Measurements from ENCODE around the gene AFF4.

Gene AFF4

DNA sequence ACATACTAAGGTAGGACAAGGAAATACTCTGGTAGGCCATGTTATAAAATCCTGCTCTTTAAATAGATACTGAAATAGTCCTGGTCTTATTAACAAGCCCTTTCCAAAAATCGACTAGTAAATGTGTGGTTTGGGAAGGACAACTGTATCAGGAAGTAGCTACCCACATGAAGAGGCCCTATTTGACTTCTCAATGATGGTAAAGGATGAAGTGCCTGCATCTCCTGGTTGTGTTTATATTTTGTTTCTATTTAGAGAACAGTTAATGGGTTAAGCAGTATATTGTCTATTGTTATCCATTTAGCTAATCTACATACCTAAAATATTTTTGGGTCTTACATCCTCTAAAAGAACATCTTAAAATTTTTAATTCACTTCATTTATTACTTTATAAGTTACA is 109.6 kb downstream of the AFF4 start:
- no peak for DNase-seq

DNA sequence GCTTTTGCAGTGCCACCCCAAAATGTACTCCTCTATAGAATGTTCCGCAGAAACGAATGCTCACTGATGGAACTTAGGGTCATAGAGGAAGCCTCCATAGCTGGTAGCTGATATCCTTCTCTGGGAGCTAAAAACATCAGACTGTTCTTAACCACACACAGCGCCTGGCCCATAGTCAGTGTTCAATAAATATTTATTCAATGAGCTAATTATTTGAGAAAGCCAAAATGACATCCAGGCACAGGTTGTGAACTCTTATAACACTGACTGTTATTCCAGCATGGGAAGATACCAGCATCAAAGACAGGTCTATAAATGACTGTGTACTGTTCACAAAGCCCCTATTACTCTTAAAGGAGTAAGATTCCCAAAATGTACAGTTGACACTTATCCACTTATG is 110.1 kb downstream of the AFF4 start:
- no peak for DNase-seq

GRCh38 chr5:132850066-132850465 is 113.4 kb downstream of the AFF4 start:
- DNase-seq, result no peak

DNA sequence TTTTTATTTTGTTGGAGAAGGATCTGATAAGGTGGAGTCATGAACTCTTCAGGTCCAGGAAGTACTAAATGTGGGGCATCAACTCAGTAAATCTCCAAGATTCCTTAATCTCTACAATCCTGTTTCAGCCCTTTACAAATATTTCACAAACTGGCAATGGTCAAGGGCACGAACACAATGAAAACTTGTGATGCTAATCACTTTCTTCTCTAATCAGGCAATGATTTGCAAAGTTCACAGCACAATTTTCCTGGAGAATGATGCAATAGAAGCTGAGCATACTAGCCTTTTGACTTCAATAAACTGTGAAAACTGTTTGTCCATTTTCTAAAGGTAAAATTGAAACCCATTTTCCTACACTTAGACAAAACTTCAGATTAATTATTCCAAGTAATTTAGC is 114.1 kb downstream of the AFF4 start:
- DNase-seq, result no peak

- DNase-seq, result no peak
Observed at GRCh38 chr5:132848270-132848669, 115.2 kb downstream of the AFF4 start.

DNA sequence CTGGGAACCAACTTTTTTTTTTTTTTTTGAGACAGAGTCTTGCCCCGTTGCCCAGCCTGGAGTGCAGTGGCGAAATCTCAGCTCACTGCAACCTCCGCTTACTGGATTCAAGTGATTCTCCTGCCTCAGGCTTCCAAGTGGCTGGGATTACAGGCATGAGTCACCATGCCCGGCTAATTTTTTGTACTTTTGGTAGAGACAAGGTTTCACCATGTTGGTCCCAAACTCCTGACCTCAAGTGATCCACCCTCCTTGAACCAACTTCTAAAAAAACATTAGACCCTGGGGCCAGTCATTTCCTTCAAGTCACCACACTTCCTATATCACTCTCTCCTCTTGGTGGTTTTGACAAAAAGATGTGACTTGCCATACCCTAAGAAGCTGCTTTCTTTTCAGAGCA is 122.1 kb downstream of the AFF4 start:
- no peak for DNase-seq

DNA sequence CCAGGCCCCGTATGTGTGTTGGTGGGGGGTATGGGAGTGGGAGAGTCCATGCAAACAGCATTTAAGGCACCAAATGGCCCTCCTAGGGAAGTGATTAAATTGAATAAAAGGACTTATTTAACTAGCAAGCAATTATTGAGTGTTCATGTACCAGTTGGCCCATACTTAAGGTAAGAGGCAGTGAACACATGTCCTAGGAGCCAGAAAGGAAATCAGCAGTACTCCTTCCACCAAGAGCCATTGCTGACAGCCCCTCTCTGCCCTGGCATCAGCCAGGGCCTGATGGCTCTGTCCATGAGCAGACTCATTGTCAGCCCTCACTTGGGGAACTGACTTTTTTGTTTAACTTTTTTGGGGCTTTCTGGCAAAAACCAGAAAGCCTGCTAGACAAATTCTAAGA is 122.5 kb downstream of the AFF4 start:
- DNase-seq, result no peak

GRCh38 chr5:132840313-132840712 is 123.1 kb downstream of the AFF4 start:
- DNase-seq, result no peak

- DNase-seq, result no peak
Observed at GRCh38 chr5:132839426-132840301, 123.8 kb downstream of the AFF4 start.

DNA sequence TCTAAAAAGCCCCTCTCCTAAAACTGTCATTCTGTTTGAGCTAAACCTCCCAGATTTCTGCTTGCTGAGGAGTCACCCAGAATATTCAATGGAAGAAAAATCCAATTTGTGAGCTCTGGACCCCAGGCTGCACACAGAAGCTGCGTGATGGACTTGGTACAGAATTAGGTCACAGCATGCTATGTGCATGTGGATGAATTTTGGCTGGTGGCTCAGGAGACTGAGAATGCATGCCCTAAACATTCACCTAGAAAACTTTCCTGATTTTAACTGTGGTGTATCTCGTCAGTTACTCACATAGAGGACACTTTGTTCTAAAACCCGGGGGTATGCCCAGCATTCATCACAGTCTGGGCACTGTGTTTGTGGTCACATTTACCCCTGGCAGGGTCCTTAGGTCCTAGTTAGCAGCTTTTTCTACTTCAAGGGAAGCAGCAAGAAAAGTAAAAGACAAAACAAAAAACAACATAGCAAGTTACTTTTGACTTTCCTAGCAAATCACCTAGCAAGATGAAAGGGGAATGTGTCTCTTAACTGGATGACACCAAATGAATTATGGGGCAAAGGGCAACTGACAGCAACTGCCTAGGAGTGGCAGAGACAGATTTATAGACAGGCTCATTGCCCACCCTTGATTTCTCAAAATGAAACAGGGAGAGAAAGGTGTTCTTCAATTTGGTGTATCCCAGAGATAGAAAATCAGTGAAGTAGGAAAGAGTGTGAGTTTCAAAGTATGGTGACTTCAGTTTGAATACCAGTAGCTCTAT is 124.7 kb downstream of the AFF4 start:
- no peak for DNase-seq

- DNase-seq, result no peak
Observed at GRCh38 chr5:132837868-132838267, 125.6 kb downstream of the AFF4 start.

GRCh38 chr5:132836852-132837251 is 126.6 kb downstream of the AFF4 start:
- DNase-seq, result no peak

DNA sequence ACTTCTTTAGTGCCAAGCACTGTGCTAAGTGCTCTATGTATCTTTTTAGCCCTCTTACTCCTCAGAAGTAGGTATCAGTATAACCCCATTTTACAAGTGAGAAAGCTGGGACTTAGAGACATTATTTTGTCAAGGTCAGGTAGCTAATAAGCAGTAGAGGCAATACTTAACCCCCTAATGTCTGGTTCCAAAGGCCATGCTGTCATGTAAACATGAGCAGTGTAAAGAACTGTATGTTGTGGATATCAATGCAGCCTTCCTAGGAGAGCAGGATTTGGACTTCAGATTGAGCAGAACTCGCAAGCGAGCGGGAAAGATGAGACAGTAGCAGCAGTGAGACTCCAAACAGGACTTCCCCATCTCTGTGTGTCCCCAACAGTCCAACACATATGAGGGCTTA is 129.4 kb downstream of the AFF4 start:
- DNase-seq, result no peak

DNA sequence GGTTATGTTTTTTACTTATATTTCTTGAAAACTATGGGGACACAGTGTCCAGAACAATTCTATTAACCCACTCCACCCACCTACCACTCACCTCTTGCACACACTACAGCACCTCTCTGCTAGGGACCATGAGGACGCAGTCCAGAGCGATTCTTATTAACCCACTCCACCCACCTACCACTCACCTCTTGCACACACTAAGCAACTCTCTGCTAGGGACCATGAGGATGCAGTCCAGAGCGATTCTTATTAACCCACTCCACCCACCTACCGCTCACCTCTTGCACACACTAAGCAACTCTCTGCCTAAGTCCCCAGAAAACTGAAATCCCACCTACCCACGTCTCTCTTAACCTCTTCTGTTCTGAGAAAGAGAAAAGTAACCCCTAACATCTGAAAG is 130.8 kb downstream of the AFF4 start:
- no peak for DNase-seq

GRCh38 chr5:132831095-132831860 is 132.2 kb downstream of the AFF4 start:
- no peak for DNase-seq

GRCh38 chr5:132830436-132831094 is 132.9 kb downstream of the AFF4 start, which contains the start of gene SHROOM1:
TSS of gene SHROOM1 (minus strand) at chr5:132830647. CDS start at chr5:132826140, 4,507 bp downstream.
- no peak for DNase-seq

GRCh38 chr5:132829742-132830435 is 133.5 kb downstream of the AFF4 start:
- peak; percentile 30 for DNase-seq

DNA sequence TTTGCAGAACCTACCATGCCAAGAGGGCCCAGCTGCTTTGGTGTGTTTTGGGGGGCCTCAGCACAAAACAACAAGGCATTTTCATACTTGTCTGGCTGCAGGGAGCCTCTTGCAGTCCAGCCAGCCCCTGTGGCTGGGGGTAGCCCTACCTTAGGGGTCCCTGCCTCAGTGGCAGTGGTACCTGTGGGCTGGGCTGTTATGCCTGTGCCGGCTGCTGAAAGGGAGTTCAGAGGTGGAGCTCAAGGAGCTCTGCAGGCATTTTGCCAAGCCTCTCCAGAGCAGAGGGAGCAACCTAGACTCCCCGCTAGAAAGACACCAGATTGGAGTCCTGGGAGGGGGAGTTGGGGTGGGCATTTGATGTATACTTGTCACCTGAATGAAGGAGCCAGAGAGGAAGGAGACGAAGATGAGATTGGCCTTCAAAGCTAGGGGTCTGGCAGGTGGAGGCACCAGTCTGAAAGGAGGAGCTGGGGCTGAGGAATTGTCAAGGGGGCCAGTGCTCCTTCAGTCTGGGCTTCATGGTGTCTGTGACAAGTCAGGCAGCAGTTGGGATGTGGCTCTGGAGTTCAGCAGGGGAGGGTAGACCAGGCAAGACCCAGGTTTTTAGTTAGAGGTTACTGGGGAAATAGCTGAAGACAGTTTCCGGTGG is 134.5 kb downstream of the AFF4 start:
- DNase-seq, result no peak

- DNase-seq, result no peak
Observed at GRCh38 chr5:132827943-132828673, 135.3 kb downstream of the AFF4 start.

DNA sequence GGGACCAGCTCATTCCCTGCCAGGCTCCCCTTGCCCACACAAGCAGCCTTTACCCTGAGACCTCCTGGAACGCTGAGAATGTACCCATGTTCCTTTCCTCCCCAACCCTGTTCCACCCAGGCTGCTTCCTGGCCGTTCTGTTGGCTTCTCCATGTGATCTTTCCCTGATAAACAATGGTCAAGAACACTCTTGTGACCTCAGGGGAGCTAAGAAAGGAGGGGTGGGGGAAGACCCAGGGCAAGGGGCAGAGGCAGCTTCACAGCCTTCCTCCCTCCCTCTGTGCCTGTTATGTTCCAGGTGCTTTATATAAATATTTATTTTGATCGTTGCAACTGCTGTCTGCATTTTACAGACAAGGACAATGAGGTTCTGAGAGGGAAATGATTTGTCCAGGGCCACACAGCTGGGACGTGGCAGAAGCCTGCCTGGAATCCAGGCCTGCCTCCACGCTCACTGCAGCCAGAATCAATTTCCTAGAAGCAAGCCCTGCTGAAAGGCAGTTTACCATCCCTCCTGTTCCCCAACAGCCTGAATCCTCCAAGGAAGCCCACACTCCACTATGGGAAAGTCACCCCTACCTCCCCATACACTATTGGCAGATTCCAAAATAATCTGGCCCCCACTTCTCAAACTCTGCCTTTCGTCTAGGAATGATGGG is 136.9 kb downstream of the AFF4 start:
- DNase-seq, result no peak
